ENCODE measurements around the gene FGG.

FGG gene

GRCh38 chr4:154612472-154613414, at the start of gene FGG:
FGG (minus strand) TSS chr4:154612656; CDS start chr4:154612609, 47 bp downstream.
- no peak for DNase-seq (ENCODE audit: low read depth in 2 of 3, low spot score in 1 of 3)

- no peak for DNase-seq (ENCODE audit: low read depth in 2 of 3, low spot score in 1 of 3)
These were observed 47.6 kb upstream of the FGG start for GRCh38 chr4:154660052-154660451.

GRCh38 chr4:154658680-154659405, 46.4 kb upstream of the FGG start:
- no peak for DNase-seq (ENCODE audit: low read depth in 2 of 3, low spot score in 1 of 3)

GRCh38 chr4:154643493-154643892, 31.0 kb upstream of the FGG start:
- DNase-seq (ENCODE audit: low read depth in 2 of 3, low spot score in 1 of 3): no peak

- no peak for DNase-seq (ENCODE audit: low read depth in 2 of 3, low spot score in 1 of 3)
These were observed 30.0 kb upstream of the FGG start for GRCh38 chr4:154642373-154643009.

- no peak for DNase-seq (ENCODE audit: low read depth in 2 of 3, low spot score in 1 of 3)
These were observed 28.5 kb upstream of the FGG start for GRCh38 chr4:154640999-154641398.

- DNase-seq (ENCODE audit: low read depth in 2 of 3, low spot score in 1 of 3): no peak
These were observed 21.6 kb upstream of the FGG start for GRCh38 chr4:154634058-154634457.

GRCh38 chr4:154631828-154632227, 19.4 kb upstream of the FGG start:
- DNase-seq (ENCODE audit: low read depth in 2 of 3, low spot score in 1 of 3): no peak

GRCh38 chr4:154630324-154630723, 17.9 kb upstream of the FGG start:
- no peak for DNase-seq (ENCODE audit: low read depth in 2 of 3, low spot score in 1 of 3)

- DNase-seq (ENCODE audit: low read depth in 2 of 3, low spot score in 1 of 3): peak; percentile 32 to 52 (median 43)
These were observed 14.5 kb upstream of the FGG start for GRCh38 chr4:154626793-154627484.

- no peak for DNase-seq (ENCODE audit: low read depth in 2 of 3, low spot score in 1 of 3)
These were observed 13.5 kb upstream of the FGG start for GRCh38 chr4:154625971-154626370.

GRCh38 chr4:154623995-154624394, 11.5 kb upstream of the FGG start:
- no peak for DNase-seq (ENCODE audit: low read depth in 2 of 3, low spot score in 1 of 3)

- no peak for DNase-seq (ENCODE audit: low read depth in 2 of 3, low spot score in 1 of 3)
These were observed 11.0 kb upstream of the FGG start for GRCh38 chr4:154623436-154623835.

GRCh38 chr4:154622598-154622997, 10.1 kb upstream of the FGG start:
- DNase-seq (ENCODE audit: low read depth in 2 of 3, low spot score in 1 of 3): peak in 1 of 3 donors; percentile 16

- no peak for DNase-seq (ENCODE audit: low read depth in 2 of 3, low spot score in 1 of 3)
These were observed 7.7 kb upstream of the FGG start for GRCh38 chr4:154620111-154620510.

- DNase-seq (ENCODE audit: low read depth in 2 of 3, low spot score in 1 of 3): peak; percentile 32 to 44 (median 34)
These were observed 6.4 kb upstream of the FGG start for GRCh38 chr4:154618708-154619315.

- no peak for DNase-seq (ENCODE audit: low read depth in 2 of 3, low spot score in 1 of 3)
These were observed 5.4 kb upstream of the FGG start for GRCh38 chr4:154617820-154618317.

GRCh38 chr4:154616731-154617130, 4.3 kb upstream of the FGG start:
- DNase-seq (ENCODE audit: low read depth in 2 of 3, low spot score in 1 of 3): no peak

- no peak for DNase-seq (ENCODE audit: low read depth in 2 of 3, low spot score in 1 of 3)
These were observed 3.8 kb upstream of the FGG start for GRCh38 chr4:154616287-154616686.

- DNase-seq (ENCODE audit: low read depth in 2 of 3, low spot score in 1 of 3): no peak
These were observed 2.8 kb upstream of the FGG start for GRCh38 chr4:154615211-154615610.
